SIG-M5 (cell line): ENCODE measurements around the gene SERINC5.
"Not testable (repeated sequence)": the region's sequence is repeated elsewhere in the genome, so short reads cannot be mapped to it uniquely, and the experiment has no call there.

ENCODE experiments used
- DNase-seq: peaks from one replicate; lab custom pipeline; 2025; lab: John Stamatoyannopoulos, UW

Gene SERINC5

DNA sequence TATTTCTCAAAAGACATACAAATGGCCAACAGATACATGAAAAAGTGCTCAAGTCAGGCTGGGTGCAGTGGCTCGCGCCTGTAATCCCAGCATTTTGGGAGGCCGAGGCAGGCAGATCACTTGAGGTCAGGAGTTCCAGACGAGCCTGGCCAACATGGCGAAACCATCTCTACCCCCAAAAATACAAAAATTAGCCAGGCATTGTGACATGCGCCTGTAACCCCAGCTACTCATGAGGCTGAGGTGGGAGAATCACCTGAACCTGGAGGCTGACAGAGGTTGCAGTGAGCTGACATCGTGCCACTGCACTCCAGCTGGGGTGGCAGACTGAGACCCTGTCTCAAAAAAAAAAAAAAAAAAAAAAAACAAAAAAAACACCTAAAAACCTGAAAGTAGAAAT is 119.0 kb downstream of the SERINC5 start:
- not testable (repeated sequence) for DNase-seq

DNA sequence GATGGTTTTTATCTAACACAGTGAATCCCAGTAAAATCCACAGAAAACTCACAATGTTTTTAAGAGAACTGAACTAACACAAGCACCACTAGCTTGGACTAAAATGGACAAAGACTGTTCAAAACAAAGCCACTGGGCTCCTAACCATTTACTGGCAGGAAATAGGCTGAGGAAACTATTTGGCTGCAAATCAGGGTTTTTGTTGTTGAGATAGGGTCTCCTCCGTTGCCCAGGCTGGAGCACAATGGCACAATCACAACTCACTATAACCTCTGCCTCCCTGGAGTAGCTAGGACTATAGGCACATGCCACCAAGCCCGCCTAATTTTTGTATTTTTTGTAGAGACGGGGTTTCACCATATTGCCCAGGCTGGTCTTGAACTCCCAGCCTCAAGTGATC is 121.0 kb downstream of the SERINC5 start:
- no peak for DNase-seq

GRCh38 chr5:80129146-80129545 is 126.7 kb downstream of the SERINC5 start:
- DNase-seq = no peak

DNA sequence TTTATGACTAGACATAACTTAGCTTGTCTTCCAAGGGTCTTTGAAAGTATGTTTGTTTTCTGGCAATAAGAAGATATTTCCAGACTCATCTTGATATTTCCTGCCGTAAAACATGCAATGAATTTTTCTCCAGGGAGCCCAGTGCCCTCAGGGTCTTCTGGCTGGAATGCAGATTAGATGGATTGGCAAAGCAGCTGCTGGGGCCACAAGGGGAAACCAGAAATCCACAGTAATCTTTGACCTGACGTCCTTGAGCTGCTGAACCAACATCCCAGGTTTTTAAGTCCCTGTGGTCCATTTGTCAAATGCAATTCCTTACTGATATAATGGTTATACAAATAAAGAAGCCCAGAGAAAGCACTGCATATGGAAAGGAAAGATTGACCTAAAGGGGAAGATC is 127.7 kb downstream of the SERINC5 start:
- no peak for DNase-seq

DNA sequence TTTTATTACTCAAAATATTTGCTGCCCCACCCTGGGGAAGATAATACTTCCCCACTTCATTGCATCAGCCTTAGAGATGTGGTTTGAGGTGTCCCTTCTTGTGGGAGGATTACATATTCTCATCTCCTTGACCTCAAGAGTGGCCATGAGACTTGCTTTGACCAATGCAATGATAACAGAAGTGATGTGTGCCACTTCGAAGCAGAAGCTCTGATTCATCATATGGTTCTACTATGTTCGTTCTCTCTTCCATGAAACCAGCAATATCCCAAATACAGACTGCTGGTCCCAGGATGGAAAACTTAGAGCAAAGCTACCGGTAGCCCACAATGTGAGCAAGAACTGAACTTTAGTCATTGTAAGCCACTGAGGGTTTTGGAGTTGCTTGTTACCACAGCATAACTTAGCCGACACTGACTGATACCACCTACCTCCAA is 128.7 kb downstream of the SERINC5 start:
- no peak for DNase-seq

DNA sequence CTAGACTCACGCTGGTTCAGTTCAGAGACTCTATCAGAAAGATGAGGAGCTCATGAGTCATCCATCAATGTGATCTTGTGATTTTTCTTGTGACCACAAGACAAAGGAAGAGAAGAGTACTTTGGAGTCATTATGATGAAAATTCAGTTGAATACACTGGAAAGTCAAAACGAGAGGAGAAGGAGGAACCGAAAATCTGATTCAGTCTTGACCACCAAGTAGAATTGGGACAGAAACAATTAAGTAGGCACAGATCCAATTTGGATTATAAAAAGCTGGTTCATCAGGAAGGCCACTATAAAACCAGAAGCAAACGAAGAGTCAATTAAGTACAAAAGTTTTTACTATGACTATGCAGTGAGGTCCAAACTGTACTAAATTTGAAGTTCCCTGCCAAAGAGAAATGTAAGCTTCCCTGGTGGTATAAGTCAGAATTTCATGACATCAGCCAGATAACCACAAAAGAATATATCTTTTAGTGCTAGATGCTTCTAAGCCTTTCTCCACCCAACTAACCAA is 129.8 kb downstream of the SERINC5 start:
- DNase-seq = peak; percentile 95

GRCh38 chr5:80125022-80125961 is 130.6 kb downstream of the SERINC5 start:
- peak; percentile 69 for DNase-seq

DNA sequence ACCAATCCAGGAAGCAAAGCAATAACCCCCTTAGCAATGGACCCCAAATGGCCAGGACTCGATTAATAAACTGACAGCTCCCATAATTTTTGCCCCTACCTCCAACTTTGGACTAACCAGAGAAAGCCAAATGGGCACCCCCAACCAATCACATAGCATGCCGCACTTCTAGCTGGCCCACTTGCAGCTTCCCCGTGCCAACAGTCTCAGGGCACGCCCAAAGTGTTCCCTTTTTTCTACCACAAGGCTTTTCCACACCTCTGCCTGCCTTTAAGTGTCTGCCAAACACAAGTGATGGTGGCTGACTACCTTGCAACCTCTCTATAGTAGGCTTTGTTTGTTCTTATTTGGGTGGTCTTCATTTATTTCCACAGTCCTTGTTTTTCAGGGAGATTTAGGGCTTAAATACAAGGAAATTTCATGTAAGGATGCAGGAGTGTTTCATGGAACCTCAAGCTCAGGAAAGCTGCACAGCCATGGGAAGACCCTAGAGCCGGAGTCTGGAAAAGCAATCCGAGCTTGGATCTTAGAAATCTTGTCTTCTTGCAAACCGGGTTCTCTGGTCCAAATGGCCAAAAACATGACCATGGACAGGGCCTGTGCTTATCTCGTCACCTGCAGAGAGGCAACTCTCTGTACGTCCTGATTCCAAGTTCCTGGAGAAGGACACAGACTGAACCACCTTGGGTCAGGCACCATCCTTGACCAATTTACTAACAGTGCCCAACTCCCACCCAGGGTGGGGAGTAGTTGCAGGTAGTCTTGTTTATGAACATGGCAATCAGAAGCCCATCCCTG is 131.5 kb downstream of the SERINC5 start:
- DNase-seq = no peak

DNA sequence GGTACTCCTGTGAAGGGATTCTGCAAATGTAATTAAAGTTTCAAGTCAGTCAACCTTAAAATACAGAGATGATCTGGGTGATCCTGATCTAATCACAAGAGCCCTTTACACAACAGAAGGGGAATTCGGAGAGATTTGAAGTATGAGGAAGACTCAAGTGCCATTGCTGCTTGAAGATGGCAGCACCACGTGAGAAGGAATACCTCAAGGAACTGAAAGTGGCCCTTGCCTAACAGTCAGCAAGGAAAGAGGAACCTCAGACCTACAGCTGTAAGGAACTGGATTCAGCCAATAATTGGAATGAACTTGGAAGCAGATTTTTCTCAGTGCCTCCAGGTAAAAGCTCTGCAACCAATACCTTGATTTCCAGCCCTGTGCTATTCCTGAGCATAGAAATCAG is 133.3 kb downstream of the SERINC5 start:
- DNase-seq = peak; percentile 68

- DNase-seq = no peak
Observed at GRCh38 chr5:80119372-80119771, 136.5 kb downstream of the SERINC5 start.

GRCh38 chr5:80117446-80117845 is 138.4 kb downstream of the SERINC5 start:
- no peak for DNase-seq

DNA sequence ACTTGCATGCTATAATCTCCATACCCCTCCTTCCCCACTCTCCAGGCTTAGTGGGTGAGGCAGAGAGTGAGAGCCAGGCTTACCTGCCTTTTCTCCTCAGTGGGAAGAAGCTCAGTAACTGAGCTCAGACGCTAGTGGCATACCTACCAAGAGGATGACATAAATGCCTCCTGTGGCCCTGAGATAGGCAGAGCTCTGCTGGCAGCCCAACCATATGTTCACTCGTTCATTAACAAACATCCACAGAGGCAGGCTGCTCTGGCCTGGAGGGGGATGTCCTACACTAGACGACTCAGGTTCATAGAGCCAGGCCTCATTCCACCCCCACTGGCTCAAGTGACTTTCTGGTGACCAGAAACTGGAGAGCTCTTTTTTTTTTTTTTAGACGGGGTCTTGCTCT is 139.4 kb downstream of the SERINC5 start:
- DNase-seq = no peak

- no peak for DNase-seq
Observed at GRCh38 chr5:80116000-80116399, 139.8 kb downstream of the SERINC5 start.

- DNase-seq = no peak
Observed at GRCh38 chr5:80114860-80115259, 141.0 kb downstream of the SERINC5 start.

DNA sequence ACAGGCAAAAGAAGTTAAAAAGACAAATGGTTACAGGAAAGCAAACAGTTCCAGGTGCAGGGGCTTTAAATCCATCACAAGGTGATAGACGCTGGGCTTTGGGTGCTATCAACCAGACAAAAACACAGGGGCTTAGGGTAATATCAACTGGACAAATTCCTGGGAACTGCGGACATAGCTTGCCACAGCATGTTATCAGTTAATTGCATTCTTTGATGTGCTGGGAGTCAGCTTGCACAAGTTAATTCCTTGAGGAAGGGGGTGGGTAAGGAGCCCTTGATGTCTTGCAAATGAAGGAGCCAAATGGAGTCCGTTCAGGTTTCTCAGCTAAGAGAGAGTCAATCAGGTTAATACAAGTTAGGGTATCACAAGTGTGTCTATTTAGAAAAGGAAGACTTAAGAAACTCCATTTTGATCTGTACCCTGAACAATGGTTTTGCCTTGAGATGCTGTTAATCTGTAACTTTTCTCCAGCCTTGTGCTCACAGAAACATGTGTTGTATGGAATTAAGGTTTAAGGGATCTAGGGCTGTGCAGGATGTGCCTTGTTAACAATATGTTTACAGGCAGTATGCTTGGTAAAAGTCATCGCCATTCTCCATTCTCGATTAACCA is 144.4 kb downstream of the SERINC5 start:
- DNase-seq = not testable (repeated sequence)

DNA sequence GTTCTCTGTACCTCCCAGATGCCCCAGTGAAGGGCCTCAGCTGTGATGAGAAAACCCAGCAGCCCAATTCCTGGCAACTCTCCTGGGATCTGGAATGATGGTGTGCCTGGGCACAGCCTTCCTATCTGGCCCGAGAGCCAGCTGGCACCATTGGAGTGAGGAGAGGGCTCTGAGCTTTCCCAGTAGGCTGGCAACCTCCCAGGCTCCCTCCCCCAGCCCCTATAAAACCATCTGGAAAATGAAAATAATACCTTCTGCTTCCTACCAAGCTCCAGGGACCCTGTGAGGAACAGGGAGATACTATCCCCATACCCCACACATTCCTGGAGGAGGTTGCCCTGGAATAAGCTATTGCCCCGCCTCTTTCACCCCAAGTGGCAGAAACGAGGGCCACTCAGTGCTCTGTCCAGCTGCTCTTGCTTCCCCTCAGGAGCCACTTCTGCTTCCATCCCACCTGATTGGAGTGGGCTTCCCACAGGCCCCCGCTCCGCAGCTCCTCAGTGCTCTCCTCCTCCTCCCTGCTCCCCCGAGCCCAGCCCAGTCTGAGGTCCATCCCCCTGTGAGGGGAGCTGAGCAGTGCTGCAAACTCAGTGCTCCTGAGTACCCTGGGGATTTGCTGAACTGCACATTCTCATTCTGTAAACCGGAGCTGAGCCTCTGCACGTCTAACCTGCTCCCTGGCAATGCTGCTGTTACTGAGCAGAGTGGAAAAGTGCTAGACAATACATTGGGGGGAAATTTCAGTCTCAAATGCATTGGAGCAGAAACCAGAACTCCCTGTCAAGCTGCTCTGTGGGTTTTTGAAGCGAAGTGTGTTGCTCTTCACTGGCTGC is 146.0 kb downstream of the SERINC5 start:
- no peak for DNase-seq

DNA sequence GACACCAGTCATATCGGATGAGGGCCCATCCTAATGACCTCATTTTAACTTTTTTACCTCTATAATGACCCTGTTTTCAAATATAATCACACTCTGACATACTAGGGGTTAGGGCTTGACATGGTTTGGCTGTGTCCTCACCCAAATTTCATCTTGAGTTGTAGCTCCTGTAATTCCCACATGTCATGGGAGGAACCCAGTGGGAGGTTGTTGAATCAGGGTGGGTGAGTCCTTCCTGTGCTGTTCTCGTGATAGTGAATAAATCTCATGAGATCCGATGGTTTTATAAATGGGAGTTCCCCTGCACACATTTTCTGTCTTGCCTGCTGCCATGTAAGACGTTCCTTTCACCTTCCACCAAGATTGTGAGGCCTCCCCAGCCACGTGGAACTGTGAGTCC is 148.9 kb downstream of the SERINC5 start:
- DNase-seq = no peak

GRCh38 chr5:80105698-80106439 is 150.0 kb downstream of the SERINC5 start:
- DNase-seq = no peak

GRCh38 chr5:80103371-80103770 is 152.5 kb downstream of the SERINC5 start:
- DNase-seq = no peak

DNA sequence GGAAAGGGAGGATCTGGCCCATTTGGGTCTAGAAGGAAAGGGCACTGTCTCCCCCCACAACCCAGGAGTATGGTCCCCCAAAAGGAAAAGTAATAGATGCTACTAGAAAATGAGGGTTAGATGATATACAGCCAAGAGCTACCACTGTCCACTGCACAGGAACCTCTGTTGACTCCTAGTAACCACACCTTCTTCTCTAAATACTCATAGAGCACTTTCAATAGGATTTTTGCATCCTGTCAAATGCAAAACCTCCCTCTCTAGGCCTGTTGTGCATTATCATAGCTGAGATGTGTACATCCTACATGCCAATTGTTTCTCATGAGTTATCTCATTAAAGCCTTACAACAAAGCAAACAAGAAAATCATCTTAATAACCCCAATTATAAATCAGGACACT is 153.9 kb downstream of the SERINC5 start:
- DNase-seq = no peak

DNA sequence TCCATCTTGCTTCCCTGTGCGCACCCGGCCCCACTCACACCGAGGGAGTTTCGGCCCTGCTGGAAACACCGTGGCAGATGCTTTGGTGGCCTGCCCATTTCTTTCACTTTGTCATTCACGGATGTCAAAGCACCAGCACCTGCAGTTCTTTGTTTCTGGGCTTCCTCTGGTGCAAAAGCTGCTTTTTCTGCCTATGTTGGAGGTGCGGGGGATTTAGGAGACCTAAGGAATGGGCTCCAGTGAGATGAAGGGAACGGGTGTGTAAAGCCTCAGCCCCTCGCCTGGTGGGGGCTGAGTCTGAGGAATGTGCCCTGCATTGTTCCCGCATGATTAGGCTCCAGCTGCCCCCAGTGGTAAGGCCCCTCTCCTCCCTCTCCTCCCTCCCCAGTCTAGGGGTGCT is 158.4 kb downstream of the SERINC5 start:
- DNase-seq = no peak
